Pancreas (tissue), 10 donors: Measurements from ENCODE around the gene ALDH4A1. TPM values are rescaled to one million over a fixed set of nuclear protein-coding genes. Genes with fewer than 3 reads are reported as not detected.
"Not testable (repeated sequence)": the region's sequence is repeated elsewhere in the genome, so short reads cannot be mapped to it uniquely, and the experiment has no call there.

Experiments
- ATAC-seq, 4 donors: fragments of 200-7000 bp; cut with Tn5 transposase; one replicate each; pipeline versions ENCODE4 v1.8.0 to v1.9.1; 2020; ENCODE audit warnings: mild to moderate bottlenecking in 4 of 4, moderate library complexity in 4 of 4
- DNase-seq, 6 donors: peaks; one replicate each; pipeline ENCODE4 v3.0.0-alpha.2; 2020
- FAIRE-seq: peaks from 2 replicates; lab custom pipeline; 2012; peaks lifted over from hg19 to GRCh38; lab: Jason Lieb, UNC
- H3K27ac ChIP-seq, 4 donors: fragments of 200-600 bp; sonication (generic); 1 replicate in 3 of 4; 2 replicates in 1 of 4; pipeline versions ENCODE4 v1.5.0 to v1.8.0; 2020
- H3K27me3 ChIP-seq, 4 donors: fragments of 200-600 bp; one replicate each; pipeline ENCODE4 v1.8.0; 2021
- H3K36me3 ChIP-seq, 3 donors: fragments of 200-600 bp; sonication (generic) in 1 of 3; one replicate each; pipeline versions ENCODE4 v1.5.0 to v1.8.0; 2020 to 2021
- H3K4me1 ChIP-seq, 3 donors: fragments of 200-600 bp; one replicate each; pipeline ENCODE4 v1.8.0; 2021
- H3K4me3 ChIP-seq, 4 donors: fragments of 200-600 bp; sonication (generic) in 2 of 4; one replicate each; pipeline versions ENCODE4 v1.5.0 to v1.8.0; 2020 to 2021
- H3K9me3 ChIP-seq, 4 donors: fragments of 200-600 bp; one replicate each; pipeline ENCODE4 v1.8.0; 2021
- WGBS, 2 donors: extraction: QIAGEN DNeasy Blood & Tissue Kit; methylation state at CpG; one replicate each; pipeline ENCODE4 v1.1.7; 2013; 5-methylcytosine and 5-hydroxymethylcytosine counted together
- intact Hi-C, 3 donors: fragments of 100-400 bp; cut with DNase I; formaldehyde crosslinking; loops; one replicate each; pipeline versions ENCODE4 v1.11.1 to v1.14.2; 2022
- polyA plus RNA-seq, 2 donors: library from polyadenylated mRNA; stranded (reverse); fragments of 200-250 nt; gene quantifications; one replicate each; pipeline ENCODE4 v1.2.3, GENCODE V29; 2013
- total RNA-seq, 6 donors: library from RNA; stranded (reverse); fragmentation: NEBNext Ultra II Directional in 4 of 6; extraction: Animal tissue kit (Norgen Biotek cat#: 25700) in 4 of 6; gene quantifications; one replicate each; pipeline versions ENCODE4 v1.2.1 to v1.2.4, GENCODE V29; 2021 to 2023
- TF ChIP-seq, protein P1 (sequence below), 4 donors: fragments of 200-600 bp; sonication (generic) in 3 of 4; IDR thresholded peaks; one replicate each; pipeline versions ENCODE4 v1.5.0 to v1.8.0; 2021; ENCODE audit warnings: antibody characterized with exemption in 4 of 4
- donor health status: healthy with polysubstance abuse.
- donor health status: DM: no; HTN: no; CAD: no; lungs with moderate emphysema.
- donor health status: DM: no; HTN: no; CAD: no.
- donor health status: control.
- donor health status: control.
- donor health status: Bipolar disorder and iron deficiency.
- donor health status: DM: yes; HTN: yes; CAD: no.
- donor health status: DM: no; HTN: no; CAD: no.
- donor health status: DM: no; HTN: no; CAD: no.
- donor health status: DM: yes; HTN: yes; CAD: no.

The ALDH4A1 gene
- total and polyA plus RNA-seq, 8 donors: 1.4 to 7.6 (median 4.4) TPM

DNA sequence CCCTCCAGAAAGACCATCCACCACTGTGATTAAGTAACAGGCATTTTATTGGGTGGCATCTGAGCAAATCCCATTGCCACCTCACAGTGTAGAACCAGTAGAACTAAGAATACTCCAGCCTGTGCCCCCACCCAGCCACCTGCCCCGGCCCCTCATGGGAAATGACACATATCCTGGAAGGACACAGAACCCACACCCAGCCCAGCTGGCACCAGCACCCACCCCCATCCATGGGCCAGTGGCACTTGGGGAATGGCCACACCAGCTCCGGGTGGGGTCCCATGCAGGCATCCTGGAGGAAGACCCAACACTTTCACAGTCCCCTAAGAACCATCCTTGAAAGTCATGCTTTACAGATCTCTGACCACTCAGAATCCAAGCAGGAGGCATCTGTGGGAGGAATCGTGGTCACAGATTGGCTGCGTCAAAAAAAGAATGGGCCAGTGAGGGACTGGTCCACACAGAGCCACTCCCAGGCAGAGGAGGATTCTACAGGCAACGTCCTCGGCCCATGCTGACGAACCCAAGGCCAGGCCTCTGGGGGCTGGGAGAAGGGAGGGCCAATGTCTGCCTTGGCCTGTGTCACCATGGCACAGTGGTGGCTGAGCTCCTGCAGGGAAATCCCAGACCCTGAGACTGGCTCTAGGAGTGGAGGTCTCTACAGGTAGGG is 30.8 kb downstream of the ALDH4A1 start:
- no peak for ATAC-seq
- no peak for FAIRE-seq

GRCh38 chr1:18870957-18871356 is 31.4 kb downstream of the ALDH4A1 start:
- intact Hi-C loops: loop anchor here in 1 of 3 donors (5.0 kb wide), 1 partner anchor 274 kb away; no protein-coding TSS in a partner anchor
- FAIRE-seq: no peak
- no peaks in the 10 kb centered on the region for H3K27me3 ChIP-seq
- ATAC-seq: no peak
- H3K27ac ChIP-seq: no peak overlapping the region
- H3K4me3 ChIP-seq: no peak overlapping the region
- WGBS, 2 donors: 88 to 95% methylated on average over 10 of the region's 10 CpGs
- H3K4me1 ChIP-seq: no peaks in the 10 kb centered on the region
- TF ChIP-seq, protein P1, sequence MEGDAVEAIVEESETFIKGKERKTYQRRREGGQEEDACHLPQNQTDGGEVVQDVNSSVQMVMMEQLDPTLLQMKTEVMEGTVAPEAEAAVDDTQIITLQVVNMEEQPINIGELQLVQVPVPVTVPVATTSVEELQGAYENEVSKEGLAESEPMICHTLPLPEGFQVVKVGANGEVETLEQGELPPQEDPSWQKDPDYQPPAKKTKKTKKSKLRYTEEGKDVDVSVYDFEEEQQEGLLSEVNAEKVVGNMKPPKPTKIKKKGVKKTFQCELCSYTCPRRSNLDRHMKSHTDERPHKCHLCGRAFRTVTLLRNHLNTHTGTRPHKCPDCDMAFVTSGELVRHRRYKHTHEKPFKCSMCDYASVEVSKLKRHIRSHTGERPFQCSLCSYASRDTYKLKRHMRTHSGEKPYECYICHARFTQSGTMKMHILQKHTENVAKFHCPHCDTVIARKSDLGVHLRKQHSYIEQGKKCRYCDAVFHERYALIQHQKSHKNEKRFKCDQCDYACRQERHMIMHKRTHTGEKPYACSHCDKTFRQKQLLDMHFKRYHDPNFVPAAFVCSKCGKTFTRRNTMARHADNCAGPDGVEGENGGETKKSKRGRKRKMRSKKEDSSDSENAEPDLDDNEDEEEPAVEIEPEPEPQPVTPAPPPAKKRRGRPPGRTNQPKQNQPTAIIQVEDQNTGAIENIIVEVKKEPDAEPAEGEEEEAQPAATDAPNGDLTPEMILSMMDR (IDR thresholded peaks at IDR 0.05): no peak
- no peaks in the 10 kb centered on the region for H3K36me3 ChIP-seq
- H3K9me3 ChIP-seq: no peaks in the 10 kb centered on the region
- DNase-seq: no peak

More for the DNA sequence above, 30.8 kb downstream of the ALDH4A1 start:
- Histone ChIP-seq H3K27me3 (no peaks in the 10 kb centered on the region), H3K27ac (no peak overlapping the region), H3K4me1 (no peaks in the 10 kb centered on the region), H3K4me3 (no peak overlapping the region), H3K36me3 (no peaks in the 10 kb centered on the region), H3K9me3 (no peaks in the 10 kb centered on the region)
- 76 to 90% methylated on average over 7 of the region's 7 CpGs for WGBS, 2 donors
- TF ChIP-seq, protein P1 (IDR thresholded peaks at IDR 0.05): no peak
- DNase-seq: no peak
- intact Hi-C loops: loop anchor here in 1 of 3 donors (5.0 kb wide), 1 partner anchor 274 kb away; no protein-coding TSS in a partner anchor

DNA sequence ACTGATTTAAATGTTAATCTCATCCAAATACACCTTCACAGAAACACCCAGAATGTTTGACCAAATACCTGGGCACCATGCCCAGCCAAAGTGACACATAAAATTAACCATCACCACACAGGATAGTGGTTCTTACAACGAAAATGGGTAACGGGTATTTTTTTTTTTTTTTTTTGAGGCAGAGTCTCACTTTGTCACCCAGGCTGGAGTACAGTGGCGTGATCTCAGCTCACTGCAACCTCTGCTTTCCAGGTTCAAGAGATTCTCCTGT is 31.8 kb downstream of the ALDH4A1 start:
- intact Hi-C loops: loop anchor here in 1 of 3 donors (5.0 kb wide), 1 partner anchor 273 kb away; no protein-coding TSS in a partner anchor
- not testable (repeated sequence) for H3K27ac ChIP-seq, FAIRE-seq, H3K4me3 ChIP-seq, H3K36me3 ChIP-seq, H3K4me1 ChIP-seq, H3K9me3 ChIP-seq, H3K27me3 ChIP-seq
- 52 to 55% methylated on average over 3 of the region's 3 CpGs for WGBS, 2 donors
- DNase-seq (peak in 1 of 6 donors; percentile 47), ATAC-seq (peak in 3 of 4 donors; percentile 10 to 43 (median 24))

DNA sequence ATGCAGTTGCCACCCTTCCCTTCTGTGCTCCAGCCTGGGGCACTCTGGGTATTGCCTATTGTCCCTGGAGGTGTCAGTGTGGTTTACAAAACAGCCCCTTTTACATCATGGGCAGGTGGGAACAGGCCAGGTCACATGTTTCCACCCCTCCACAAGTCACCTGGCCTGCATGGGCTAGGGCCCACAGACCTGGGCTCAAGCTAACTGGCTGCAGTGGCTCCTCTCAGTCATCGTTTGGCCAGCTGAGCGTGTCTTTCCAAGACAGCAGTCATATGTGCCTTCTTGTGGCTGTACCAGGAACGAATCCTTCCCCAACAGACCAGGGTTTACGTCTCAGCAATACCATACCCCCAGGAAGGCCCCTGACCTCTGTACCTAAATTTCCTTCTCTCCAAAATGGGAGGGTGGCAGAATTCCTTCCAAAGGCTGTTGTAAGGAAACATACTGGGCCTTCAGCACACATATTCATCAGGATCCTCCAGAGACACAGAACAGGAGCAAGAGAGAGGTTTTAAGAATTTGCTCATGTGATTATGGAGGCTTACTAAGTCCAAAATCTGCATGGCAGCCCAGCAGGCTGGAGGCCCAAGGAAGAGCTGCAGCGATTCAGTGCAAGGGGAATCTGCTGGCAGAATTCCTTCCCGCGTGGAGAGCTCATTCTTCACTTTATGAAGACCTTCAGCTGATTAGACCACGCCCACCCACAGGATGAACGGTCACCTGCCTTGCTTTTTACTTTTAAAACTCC is 32.3 kb downstream of the ALDH4A1 start:
- Histone ChIP-seq H3K27ac (no peak overlapping the region), H3K4me3 (no peak overlapping the region), H3K27me3 (no peaks in the 10 kb centered on the region), H3K4me1 (no peaks in the 10 kb centered on the region), H3K9me3 (no peaks in the 10 kb centered on the region), H3K36me3 (no peaks in the 10 kb centered on the region)
- FAIRE-seq (no peak), DNase-seq (peak in 1 of 6 donors; percentile 23), ATAC-seq (no peak)
- TF ChIP-seq, protein P1 (IDR thresholded peaks at IDR 0.05): no peak
- intact Hi-C loops: loop anchor here in 1 of 3 donors (5.0 kb wide), 1 partner anchor 273 kb away; no protein-coding TSS in a partner anchor
- 49 to 54% methylated on average over 9 of the region's 9 CpGs for WGBS, 2 donors

DNA sequence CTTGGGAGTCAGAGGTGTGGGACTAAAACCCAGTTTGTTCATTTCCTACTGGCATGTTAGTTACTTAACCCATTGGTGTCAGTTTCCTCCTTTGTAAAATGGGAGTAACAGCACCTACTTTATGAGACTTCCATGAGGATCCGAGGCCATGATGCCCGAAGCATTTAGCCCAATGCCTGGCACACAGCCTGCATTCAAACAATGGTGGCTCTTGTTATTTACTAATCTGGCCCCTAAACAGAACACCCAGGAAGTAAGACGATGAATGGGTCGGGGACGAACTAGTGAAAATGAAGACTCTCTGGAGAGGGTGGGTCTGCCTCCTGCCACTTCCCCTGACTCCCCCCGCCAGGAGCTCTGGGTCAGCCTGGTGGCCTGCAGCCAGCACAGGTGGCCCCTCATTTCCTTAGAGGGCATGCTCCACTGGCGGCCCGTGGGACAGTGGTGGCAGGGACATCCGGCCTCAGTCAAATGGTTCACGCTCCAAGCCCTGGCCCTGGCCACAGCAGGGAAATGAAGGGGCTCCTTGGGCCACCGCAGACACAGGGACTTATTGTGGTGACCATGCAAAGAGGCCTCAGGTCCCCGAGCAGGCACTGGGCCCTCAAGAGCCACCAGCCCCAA is 33.4 kb downstream of the ALDH4A1 start:
- no peak overlapping the region for H3K27ac ChIP-seq
- ATAC-seq: no peak
- TF ChIP-seq, protein P1 (IDR thresholded peaks at IDR 0.05): no peak
- H3K9me3 ChIP-seq: no peaks in the 10 kb centered on the region
- no peaks in the 10 kb centered on the region for H3K27me3 ChIP-seq
- no peak for FAIRE-seq
- intact Hi-C loops: no loop called here
- H3K4me1 ChIP-seq: no peaks in the 10 kb centered on the region
- no peak overlapping the region for H3K4me3 ChIP-seq
- H3K36me3 ChIP-seq: no peaks in the 10 kb centered on the region
- 60 to 78% methylated on average over 12 of the region's 12 CpGs for WGBS, 2 donors
- DNase-seq: peak in 1 of 6 donors; percentile 36
